Endodermal cell (in vitro differentiated cells): ENCODE data around the gene OXTR. TPM values are rescaled to one million over a fixed set of nuclear protein-coding genes. Genes with fewer than 3 reads are reported as not detected.

ENCODE experiments used
- DNase-seq: peaks from one replicate; pipeline ENCODE4 v3.0.0-alpha.2; 2017
- H3K27ac ChIP-seq: 2 replicates; pipeline ENCODE4 v1.5.1; 2013; ENCODE audit warnings: mild to moderate bottlenecking, low read depth, low read length, moderate library complexity
- H3K27me3 ChIP-seq: 2 replicates; pipeline ENCODE4 v1.6.1; 2013; ENCODE audit warnings: mild to moderate bottlenecking, low read length, moderate library complexity; ENCODE audit not compliant: insufficient read depth, control insufficient read depth, poor library complexity, severe bottlenecking
- H3K36me3 ChIP-seq: 2 replicates; pipeline ENCODE4 v1.7.0; 2013; ENCODE audit warnings: mild to moderate bottlenecking, low read length, moderate library complexity; ENCODE audit not compliant: control insufficient read depth, insufficient read depth
- H3K4me1 ChIP-seq: one replicate; pipeline ENCODE4 v1.7.0; 2013; ENCODE audit warnings: low read length; ENCODE audit not compliant: control insufficient read depth, insufficient read depth
- H3K4me3 ChIP-seq: 2 replicates; pipeline ENCODE4 v1.5.1; 2013; ENCODE audit warnings: mild to moderate bottlenecking, low read length, moderate library complexity
- H3K9ac ChIP-seq: 2 replicates; pipeline ENCODE4 v1.6.1; 2013; ENCODE audit warnings: mild to moderate bottlenecking, low read length, moderate library complexity; ENCODE audit not compliant: poor library complexity, severe bottlenecking; ENCODE audit errors: extremely low read depth
- H3K9me3 ChIP-seq: 2 replicates; pipeline ENCODE4 v1.6.1; 2013; ENCODE audit warnings: mild to moderate bottlenecking, low read length, moderate library complexity; ENCODE audit not compliant: control insufficient read depth
- H3K27ac Mint-ChIP-seq: 2 replicates; pipeline ENCODE4 v1.8.0; 2020; ENCODE audit warnings: mixed read lengths
- H3K27me3 Mint-ChIP-seq: 2 replicates; pipeline ENCODE4 v1.8.0; 2021; ENCODE audit warnings: mild to moderate bottlenecking, mixed read lengths; ENCODE audit not compliant: insufficient read depth
- H3K36me3 Mint-ChIP-seq: 2 replicates; pipeline ENCODE4 v1.8.0; 2020; ENCODE audit warnings: low read depth, mixed read lengths
- H3K4me1 Mint-ChIP-seq: 2 replicates; pipeline ENCODE4 v1.8.0; 2020; ENCODE audit warnings: mixed read lengths
- H3K4me3 Mint-ChIP-seq: 2 replicates; pipeline ENCODE4 v1.8.0; 2020; ENCODE audit warnings: mild to moderate bottlenecking, moderate library complexity, mixed read lengths
- H3K9me3 Mint-ChIP-seq: 2 replicates; pipeline ENCODE4 v1.8.0; 2020; ENCODE audit warnings: mild to moderate bottlenecking, mixed read lengths
- WGBS, 2 experiments: methylation state at CpG; one replicate each; pipeline versions ENCODE4 v1.1.5 to v1.1.7; 2013; ENCODE audit warnings: missing lambda C conversion rate in 2 of 2, mixed read lengths in 1 of 2; ENCODE audit not compliant: insufficient coverage in 1 of 2, insufficient read length in 1 of 2; 5-methylcytosine and 5-hydroxymethylcytosine counted together
- total RNA-seq, 2 donors: library from RNA; stranded (reverse); fragmentation: NEBNext Ultra II Directional in 1 of 2; extraction: Animal tissue kit (Norgen Biotek cat#: 25700) in 1 of 2; gene quantifications; 2 replicates in 1 of 2; 3 replicates in 1 of 2; pipeline ENCODE4 v1.2.1, GENCODE V29; 2021
- TF ChIP-seq, protein P1 (sequence below): fragments of 200-600 bp; sonication (generic); conservative IDR thresholded peaks from 2 replicates; pipeline ENCODE4 v1.5.0; 2021; ENCODE audit warnings: antibody characterized with exemption, mild to moderate bottlenecking

The OXTR gene
- total RNA-seq, 2 donors from 2014 or later = 10.6 to 13.1 TPM

GRCh38 chr3:8813411-8813810 lies 44.0 kb upstream of the OXTR start:
- no peaks in the 10 kb centered on the region for H3K27me3 Mint-ChIP-seq
- H3K27me3 ChIP-seq = no peaks in the 10 kb centered on the region
- peaks cover 10% of the 10 kb centered on the region for H3K9me3 ChIP-seq
- H3K4me3 ChIP-seq = no peak overlapping the region
- no peaks in the 10 kb centered on the region for H3K36me3 ChIP-seq
- 80 to 89% methylated on average over 1 of the region's 1 CpG for WGBS, 2 experiments
- no peaks in the 10 kb centered on the region for H3K36me3 Mint-ChIP-seq
- TF ChIP-seq, protein P1, sequence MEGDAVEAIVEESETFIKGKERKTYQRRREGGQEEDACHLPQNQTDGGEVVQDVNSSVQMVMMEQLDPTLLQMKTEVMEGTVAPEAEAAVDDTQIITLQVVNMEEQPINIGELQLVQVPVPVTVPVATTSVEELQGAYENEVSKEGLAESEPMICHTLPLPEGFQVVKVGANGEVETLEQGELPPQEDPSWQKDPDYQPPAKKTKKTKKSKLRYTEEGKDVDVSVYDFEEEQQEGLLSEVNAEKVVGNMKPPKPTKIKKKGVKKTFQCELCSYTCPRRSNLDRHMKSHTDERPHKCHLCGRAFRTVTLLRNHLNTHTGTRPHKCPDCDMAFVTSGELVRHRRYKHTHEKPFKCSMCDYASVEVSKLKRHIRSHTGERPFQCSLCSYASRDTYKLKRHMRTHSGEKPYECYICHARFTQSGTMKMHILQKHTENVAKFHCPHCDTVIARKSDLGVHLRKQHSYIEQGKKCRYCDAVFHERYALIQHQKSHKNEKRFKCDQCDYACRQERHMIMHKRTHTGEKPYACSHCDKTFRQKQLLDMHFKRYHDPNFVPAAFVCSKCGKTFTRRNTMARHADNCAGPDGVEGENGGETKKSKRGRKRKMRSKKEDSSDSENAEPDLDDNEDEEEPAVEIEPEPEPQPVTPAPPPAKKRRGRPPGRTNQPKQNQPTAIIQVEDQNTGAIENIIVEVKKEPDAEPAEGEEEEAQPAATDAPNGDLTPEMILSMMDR = no peak
- no peak overlapping the region for H3K27ac ChIP-seq
- H3K9me3 Mint-ChIP-seq = peaks cover 11% of the 10 kb centered on the region
- no peaks in the 10 kb centered on the region for H3K4me1 ChIP-seq
- no peak overlapping the region for H3K27ac Mint-ChIP-seq
- H3K4me3 Mint-ChIP-seq = no peak overlapping the region
- H3K9ac ChIP-seq = no peak overlapping the region
- H3K4me1 Mint-ChIP-seq = peaks cover 4% of the 10 kb centered on the region
- DNase-seq = no peak

- Mint-ChIP-seq H3K4me3 (no peak overlapping the region), H3K27me3 (peaks cover 4% of the 10 kb centered on the region), H3K27ac (no peak overlapping the region), H3K4me1 (peaks cover 4% of the 10 kb centered on the region), H3K9me3 (peaks cover 6% of the 10 kb centered on the region), H3K36me3 (no peaks in the 10 kb centered on the region)
- Histone ChIP-seq H3K27ac (no peak overlapping the region), H3K27me3 (no peaks in the 10 kb centered on the region), H3K4me3 (no peak overlapping the region), H3K9me3 (peaks cover 6% of the 10 kb centered on the region), H3K4me1 (no peaks in the 10 kb centered on the region), H3K9ac (no peak overlapping the region), H3K36me3 (no peaks in the 10 kb centered on the region)
- TF ChIP-seq, protein P1 = no peak
- WGBS, 2 experiments = 92% methylated on average over 2 of the region's 2 CpGs; no CpG with 5 or more reads in 1 of the 2 experiments
- DNase-seq = no peak
These were observed 41.1 kb upstream of the OXTR start for GRCh38 chr3:8810561-8810960.

GRCh38 chr3:8805774-8806173 lies 36.4 kb upstream of the OXTR start:
- Mint-ChIP-seq H3K9me3 (peaks cover 3% of the 10 kb centered on the region), H3K4me3 (no peak overlapping the region), H3K27me3 (peaks cover 4% of the 10 kb centered on the region), H3K27ac (no peak overlapping the region), H3K4me1 (no peaks in the 10 kb centered on the region), H3K36me3 (no peaks in the 10 kb centered on the region)
- Histone ChIP-seq H3K9ac (no peak overlapping the region), H3K27ac (no peak overlapping the region), H3K4me1 (no peaks in the 10 kb centered on the region), H3K27me3 (no peaks in the 10 kb centered on the region), H3K36me3 (no peaks in the 10 kb centered on the region), H3K9me3 (peaks cover 5% of the 10 kb centered on the region), H3K4me3 (no peak overlapping the region)
- no peak for DNase-seq
- TF ChIP-seq, protein P1 = no peak
- 83 to 93% methylated on average over 1 to 2 of the region's 2 CpGs for WGBS, 2 experiments
